Stimulated activated CD8-positive, alpha-beta memory T cell treated with anti-CD3 and anti-CD28 coated beads, Interleukin-7, amount 100 ng/mL, for 48 hours (primary cell): Measurements from ENCODE around the gene TNIK.

Experiments used
- DNase-seq, 2 donors: peaks; one replicate each; pipeline ENCODE4 v3.0.0-alpha.2; 2020; ENCODE audit warnings: low read depth in 1 of 2; ENCODE audit errors: extremely low read depth in 1 of 2

Gene TNIK

DNA sequence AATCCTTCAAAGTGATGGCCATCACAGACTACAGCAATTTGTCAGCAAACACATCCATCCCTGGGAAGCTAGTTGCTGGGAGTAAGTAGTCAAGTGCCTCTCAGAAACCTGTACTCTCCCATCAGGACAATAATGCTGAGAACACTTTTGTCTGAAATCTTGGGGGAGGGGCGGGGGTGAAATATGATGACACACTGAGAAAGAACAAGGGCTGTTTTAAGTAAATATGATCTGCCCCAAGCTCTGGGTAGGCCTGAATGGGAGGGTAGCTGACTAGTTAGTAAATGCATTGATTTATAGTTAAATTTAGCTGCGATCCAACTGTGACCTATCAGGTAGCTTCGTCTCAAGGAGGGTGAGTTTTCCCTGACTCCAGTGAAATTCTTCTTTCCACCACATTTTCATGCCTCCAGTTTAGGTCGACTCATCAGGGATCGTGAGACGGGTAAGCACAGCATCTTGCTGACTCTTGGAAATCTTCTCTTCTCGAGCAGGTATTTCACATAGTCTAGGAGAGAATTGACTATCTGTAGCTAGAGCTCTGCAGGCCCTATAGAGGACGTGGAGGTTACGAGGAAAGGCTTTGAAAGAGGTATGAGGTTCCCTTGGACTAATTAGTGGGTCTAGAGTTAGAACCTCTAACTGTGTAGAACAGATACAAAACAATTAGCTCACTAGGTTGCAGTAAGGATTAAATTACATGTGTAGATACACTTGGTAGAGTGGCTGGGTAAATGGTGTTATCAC is 220.3 kb downstream of the TNIK start:
- DNase-seq: no peak

DNA sequence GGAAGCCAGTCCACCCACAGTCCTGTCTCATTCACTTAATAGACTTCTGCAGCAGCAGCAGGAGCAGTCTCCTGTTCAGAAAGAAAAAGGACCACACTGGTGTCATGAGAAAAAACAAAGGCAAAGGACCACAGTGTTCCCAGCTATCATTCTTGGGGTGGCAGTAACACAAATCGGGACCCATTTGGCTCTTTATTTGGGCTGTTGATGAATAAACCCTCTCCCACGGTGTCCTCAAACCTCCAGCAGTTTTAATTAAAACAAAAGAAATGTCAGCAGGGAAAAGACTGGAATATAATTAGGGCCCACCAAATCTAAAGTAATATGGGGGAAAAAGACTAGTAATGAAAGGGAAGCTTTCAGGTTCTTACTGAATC is 223.2 kb downstream of the TNIK start:
- DNase-seq: no peak

GRCh38 chr3:171236265-171237008 is 223.8 kb downstream of the TNIK start:
- DNase-seq: no peak

GRCh38 chr3:171234298-171235010 is 225.8 kb downstream of the TNIK start:
- DNase-seq: no peak

DNA sequence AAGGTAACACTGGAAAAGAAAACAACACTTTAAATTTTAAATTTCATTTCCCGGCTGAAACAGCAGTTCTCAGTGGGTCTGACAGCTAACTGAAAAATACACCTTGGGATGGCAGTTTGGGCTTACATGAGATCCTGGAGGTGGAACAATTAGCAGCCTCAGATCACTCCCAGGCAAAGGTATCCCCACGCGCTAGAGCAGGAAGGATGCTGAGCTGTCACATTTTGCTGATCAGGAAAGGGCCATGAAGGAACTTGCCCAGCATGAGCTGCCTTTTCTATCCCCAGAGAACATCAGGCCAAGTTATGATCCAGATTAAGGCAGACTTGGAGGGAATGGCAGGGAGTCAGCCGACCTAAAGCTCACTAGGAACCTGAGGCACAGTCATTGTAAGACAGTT is 228.8 kb downstream of the TNIK start:
- DNase-seq: no peak

DNA sequence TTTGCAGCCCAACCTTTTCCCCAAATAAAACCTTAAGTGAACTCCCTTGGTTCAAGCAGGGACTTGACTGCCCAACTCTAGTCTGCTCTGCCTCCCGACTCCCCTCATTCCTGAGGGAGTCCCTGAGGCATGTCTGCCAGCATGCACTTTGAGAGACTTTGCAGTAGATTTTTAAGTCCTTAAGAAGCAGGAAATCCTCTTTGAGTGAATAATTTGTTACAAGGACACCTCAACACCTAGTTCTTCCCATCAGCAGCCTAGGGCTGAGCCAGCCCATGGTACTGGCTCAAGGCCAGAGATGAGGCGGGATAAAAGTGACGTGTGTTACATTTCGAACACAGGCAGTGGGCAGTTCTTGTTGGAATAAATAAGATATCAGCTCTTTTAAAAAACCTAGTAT is 229.3 kb downstream of the TNIK start:
- no peak for DNase-seq

DNA sequence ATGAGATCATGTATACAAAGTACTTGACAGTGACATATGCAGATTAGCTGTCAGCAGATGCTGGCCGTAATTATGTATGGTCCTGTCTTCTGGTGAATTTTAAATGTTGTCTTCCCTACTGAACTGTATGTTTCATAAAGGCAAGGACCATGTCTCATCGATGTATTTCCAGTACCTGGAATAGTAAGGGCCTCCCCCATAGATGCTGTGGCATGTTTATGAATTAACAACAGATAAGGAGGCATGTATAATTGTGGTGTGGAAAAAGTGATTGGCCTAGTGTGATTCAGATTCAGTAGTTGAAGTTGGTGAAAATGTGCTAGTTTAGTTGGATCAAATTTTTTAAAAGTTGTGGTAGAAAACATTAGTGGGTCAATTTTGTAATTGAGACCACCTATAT is 231.0 kb downstream of the TNIK start:
- no peak for DNase-seq

- DNase-seq: no peak
Measured at GRCh38 chr3:171228240-171228639, 232.0 kb downstream of the TNIK start.

GRCh38 chr3:171227828-171228227 is 232.4 kb downstream of the TNIK start:
- no peak for DNase-seq

DNA sequence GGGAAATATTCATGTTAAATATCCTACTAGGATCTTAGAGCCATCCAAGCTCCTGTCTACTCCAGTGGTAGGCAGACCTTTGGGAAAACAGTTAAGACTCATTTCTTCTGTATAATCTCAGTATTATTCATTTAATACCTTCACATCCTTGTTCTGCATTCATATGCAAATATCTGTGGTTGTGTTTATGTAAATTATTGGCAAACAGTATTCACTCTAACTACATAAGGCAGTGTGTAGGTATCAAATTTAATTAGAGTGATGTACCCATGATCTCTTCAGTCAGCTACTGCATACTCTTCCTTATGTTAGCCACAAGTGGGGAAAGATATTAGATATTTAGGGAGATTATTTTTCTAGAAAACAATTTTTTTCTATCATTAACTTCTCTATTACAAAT is 232.8 kb downstream of the TNIK start:
- DNase-seq: no peak

DNA sequence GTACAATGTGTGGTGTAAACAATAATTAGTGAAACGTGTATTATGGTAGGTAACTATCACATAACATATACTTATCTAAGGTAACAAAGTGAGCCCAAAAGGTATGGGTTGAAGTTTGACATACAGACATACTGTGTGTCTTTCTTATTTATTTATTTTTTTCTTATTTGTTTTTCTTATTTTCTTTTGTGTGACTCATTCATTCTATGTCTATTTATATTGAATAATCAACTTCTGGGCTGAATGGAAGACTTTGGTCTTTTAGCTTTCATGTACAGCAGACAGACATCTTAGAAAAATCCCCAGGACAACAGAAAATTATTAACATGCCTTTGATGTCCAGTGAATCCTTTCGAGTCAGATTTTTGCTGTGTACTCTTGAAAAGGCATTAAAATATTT is 233.4 kb downstream of the TNIK start:
- DNase-seq: no peak

DNA sequence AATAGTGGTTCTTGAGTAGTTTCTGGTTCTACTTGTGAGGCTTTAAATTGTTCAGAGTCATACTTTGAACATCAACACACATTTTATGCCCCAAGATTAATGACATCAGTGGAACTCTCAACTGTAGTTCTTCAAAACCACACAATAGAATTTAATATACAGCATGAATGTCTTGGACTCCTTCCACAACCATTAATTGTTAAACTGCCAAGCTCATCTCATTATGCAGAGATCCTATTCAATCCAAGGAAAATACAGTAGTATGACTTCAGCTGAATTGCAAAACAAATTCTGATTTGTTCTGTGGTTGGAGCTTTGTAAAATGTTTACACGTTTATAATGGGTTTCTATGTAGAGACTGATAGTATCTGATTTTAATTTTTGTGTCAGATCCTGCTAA is 234.5 kb downstream of the TNIK start:
- DNase-seq: no peak

DNA sequence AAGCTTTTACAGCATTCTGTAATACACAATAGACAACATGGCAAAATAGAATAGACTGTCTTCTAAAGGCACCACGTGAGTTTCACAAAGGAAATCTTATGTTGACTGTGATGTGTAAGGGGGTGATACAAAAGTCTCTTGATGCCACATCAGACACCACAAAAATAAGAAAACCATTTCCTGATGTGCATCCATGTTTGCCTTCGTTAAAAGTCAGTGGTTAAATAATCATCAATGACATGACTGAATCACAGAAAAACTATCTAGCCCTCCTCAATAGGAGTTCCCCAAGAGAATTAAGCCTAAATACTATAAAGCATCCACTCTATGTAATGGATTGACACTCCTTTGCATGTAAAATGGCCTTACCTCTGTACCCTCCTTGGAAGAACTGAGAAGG is 235.0 kb downstream of the TNIK start:
- no peak for DNase-seq

DNA sequence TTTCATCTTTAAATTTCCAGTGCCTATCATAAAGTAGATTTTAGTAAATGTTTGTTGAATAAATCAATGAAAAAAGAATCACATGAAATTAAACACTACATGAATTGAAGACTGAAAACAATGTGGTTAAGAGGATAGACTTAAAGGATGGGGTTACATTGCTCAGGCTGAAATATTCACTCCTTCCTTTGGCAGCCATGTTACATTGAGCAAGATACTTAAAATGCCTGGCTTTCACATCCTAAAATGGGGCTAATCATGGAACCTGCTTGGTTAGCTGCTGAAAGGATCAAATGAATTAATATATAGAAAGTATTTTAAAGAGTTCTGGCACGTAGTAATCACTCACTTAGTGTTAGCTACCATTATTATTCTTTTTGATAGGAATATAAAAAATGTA is 236.8 kb downstream of the TNIK start:
- DNase-seq: no peak

- no peak for DNase-seq
Measured at GRCh38 chr3:171222995-171223394, 237.2 kb downstream of the TNIK start.

DNA sequence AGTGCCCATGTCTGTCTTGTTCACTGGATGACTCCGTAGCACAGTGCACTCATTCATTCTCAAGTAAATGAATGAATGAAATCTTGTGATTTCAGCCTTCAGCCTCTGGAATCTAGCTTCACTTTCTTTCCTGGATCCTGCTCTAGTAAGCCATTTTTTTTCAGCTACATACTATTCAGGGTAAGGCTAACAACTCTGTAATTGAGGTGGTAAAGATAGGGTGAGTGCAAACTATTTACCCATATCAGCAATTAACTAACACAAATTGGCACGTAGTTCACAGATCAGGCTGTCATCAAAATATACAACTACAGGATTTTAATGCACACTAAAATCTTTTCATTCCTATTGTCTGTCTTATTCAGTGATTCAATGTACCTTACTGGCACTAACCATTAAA is 238.6 kb downstream of the TNIK start:
- no peak for DNase-seq

- no peak for DNase-seq
Measured at GRCh38 chr3:171221104-171221503, 239.1 kb downstream of the TNIK start.

DNA sequence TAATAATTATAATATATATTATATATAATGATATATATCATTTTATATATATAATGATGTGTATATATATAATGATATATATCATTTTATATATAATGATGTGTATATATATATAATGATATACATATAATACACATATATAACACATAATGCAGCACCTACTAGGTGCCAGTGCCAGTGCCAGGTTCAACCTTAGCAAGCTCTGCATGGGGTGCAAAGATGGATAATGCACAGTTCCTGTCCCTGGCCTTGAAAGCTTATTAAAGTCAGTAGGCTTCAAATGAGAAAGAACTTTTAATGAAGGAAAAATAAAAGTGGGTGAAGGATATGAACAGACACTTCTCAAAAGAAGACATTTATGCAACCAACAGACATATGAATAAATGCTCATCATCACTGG is 240.9 kb downstream of the TNIK start:
- DNase-seq: no peak

- no peak for DNase-seq
Measured at GRCh38 chr3:171218069-171218468, 242.1 kb downstream of the TNIK start.

DNA sequence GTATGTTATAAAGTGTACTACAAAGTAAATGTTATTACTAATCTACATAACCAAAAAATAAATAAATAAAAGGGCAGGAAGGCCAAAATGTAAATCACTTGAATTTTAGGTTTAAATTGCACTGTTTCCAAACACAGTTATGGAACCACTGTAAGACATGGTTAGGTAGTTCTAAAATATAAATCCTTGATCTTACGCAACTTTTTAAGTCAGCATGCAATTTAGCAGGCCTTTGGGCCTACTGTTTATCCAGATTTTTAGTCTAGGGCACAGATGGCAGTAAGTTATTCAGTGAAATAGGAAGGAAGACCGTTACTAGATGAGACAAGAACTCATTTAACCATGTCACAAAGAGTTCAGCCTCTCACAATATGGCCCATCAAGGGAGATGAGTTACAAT is 246.3 kb downstream of the TNIK start:
- DNase-seq: no peak

DNA sequence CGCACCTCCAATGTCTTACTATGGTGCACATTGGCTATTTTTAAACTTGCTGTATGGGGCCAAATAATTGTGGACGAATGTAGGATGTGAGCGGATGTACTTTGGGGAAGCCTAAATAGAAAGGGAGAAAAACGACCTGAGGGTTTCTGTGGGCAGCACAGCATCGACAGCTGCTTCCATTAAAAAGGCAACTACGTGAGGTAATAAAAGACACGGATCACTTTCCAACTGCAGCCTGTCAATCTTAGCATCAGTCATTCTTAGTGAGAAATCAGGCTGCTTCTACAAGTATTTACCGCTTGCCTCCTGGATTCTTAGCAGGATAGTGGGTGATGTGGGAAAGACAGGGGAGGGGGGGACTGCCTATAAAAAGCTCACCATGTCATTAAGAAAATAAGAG is 247.0 kb downstream of the TNIK start:
- no peak for DNase-seq

DNA sequence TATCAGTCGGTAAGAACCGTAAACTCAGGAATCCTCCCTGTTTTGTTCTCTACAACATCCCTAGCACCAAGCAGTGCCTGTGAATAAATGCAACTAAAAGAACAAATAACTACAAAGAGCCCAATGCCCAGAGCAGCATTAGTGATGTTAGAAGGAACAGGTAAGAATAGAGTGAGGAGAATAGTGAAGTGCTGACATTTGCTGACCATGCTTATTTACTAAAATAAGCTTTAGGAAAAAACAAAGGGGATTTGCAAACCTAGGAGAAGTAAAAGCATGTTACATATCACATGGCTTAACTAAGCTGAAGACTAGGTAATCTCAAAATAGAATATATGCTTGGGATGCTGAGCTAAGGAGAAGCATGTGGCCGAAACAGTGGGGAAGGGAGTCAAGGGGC is 247.6 kb downstream of the TNIK start:
- DNase-seq: no peak
